ENCODE data around the gene KRT83.

DNA sequence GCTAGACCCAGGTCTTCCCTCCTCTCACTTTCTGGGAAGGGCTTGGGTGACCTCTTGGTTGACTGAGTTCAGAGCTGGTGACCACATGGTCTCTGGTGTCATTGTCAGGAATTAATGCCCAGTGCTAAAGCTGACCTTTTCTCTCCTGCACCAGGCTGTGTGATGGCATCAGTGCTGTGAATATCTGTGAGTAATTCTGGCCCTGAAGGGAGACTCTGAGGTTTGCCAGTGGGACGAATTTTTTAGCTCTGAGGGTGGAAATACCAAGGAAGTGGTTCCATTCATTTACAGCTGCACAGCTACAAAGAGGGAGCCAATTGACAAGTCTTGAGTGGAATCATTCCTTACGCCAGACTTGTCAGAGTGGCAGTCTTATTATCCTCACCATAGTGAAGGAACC, 53.0 kb downstream of the KRT83 start:
- TF ChIP-seq, protein P1, sequence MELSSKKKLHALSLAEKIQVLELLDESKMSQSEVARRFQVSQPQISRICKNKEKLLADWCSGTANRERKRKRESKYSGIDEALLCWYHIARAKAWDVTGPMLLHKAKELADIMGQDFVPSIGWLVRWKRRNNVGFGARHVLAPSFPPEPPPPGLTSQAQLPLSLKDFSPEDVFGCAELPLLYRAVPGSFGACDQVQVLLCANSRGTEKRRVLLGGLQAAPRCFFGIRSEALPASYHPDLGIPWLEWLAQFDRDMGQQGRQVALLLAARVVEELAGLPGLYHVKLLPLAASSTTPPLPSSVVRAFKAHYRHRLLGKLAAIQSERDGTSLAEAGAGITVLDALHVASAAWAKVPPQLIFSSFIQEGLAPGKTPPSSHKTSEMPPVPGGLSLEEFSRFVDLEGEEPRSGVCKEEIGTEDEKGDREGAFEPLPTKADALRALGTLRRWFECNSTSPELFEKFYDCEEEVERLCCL (CRISPR knock-in tag; IDR thresholded peaks at IDR 0.05; ENCODE audit: borderline replicate concordance), result no peak
- TF ChIP-seq RBAK (CRISPR knock-in tag; IDR thresholded peaks at IDR 0.05), result no peak
- TF ChIP-seq, protein P2, sequence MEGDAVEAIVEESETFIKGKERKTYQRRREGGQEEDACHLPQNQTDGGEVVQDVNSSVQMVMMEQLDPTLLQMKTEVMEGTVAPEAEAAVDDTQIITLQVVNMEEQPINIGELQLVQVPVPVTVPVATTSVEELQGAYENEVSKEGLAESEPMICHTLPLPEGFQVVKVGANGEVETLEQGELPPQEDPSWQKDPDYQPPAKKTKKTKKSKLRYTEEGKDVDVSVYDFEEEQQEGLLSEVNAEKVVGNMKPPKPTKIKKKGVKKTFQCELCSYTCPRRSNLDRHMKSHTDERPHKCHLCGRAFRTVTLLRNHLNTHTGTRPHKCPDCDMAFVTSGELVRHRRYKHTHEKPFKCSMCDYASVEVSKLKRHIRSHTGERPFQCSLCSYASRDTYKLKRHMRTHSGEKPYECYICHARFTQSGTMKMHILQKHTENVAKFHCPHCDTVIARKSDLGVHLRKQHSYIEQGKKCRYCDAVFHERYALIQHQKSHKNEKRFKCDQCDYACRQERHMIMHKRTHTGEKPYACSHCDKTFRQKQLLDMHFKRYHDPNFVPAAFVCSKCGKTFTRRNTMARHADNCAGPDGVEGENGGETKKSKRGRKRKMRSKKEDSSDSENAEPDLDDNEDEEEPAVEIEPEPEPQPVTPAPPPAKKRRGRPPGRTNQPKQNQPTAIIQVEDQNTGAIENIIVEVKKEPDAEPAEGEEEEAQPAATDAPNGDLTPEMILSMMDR (CRISPR knock-in tag; IDR thresholded peaks at IDR 0.05), result no peak
- no peak for TF ChIP-seq ZNF800 (CRISPR knock-in tag; IDR thresholded peaks at IDR 0.05)
- TF ChIP-seq NFE2L2 (IDR thresholded peaks at IDR 0.05; ENCODE audit: low read length), result no peak
- no peak for TF ChIP-seq ZSCAN30 (CRISPR knock-in tag; IDR thresholded peaks at IDR 0.05)
- no peak for TF ChIP-seq ZNF317 (CRISPR knock-in tag; IDR thresholded peaks at IDR 0.05)
- TF ChIP-seq POLR2A (IDR thresholded peaks at IDR 0.05; ENCODE audit: insufficient read depth in 1 of 2, low read depth in 2 of 2, low read length in 2 of 2), result no peak
- TF ChIP-seq EHMT2 (IDR thresholded peaks at IDR 0.05; ENCODE audit: borderline replicate concordance, low read depth, low read length), result no peak

Measured in HepG2 (cell line).